ENCODE results near the gene SEMA4B. TPM values are rescaled to one million over a fixed set of nuclear protein-coding genes. Genes with fewer than 3 reads are reported as not detected.

The SEMA4B gene
- total and polyA plus RNA-seq, 9 of the 15 experiments (the other 6 are each of a cell fraction or from before 2014, with no cell fraction given): 1.3 to 33.6 (median 11.0) TPM

GRCh38 chr15:90221246-90221900 lies 20.2 kb downstream of the SEMA4B start (continued):
- TF ChIP-seq DEAF1 (CRISPR knock-in tag; IDR thresholded peaks at IDR 0.05): peak; percentile 48
- TF ChIP-seq RAD21 (CRISPR knock-in tag; conservative IDR thresholded peaks at IDR 0.05 in 1 of 2, IDR thresholded peaks at IDR 0.05 in 1 of 2): peak; percentile 66 to 88
- TF ChIP-seq ZNF764 (CRISPR knock-in tag; IDR thresholded peaks at IDR 0.05; ENCODE audit: low read depth): no peak
- no peak for TF ChIP-seq ZNF551 (CRISPR knock-in tag; IDR thresholded peaks at IDR 0.05)
- TF ChIP-seq RB1 (IDR thresholded peaks at IDR 0.05; ENCODE audit: low read depth): 0 out of 2 replicates have a peak, but pooled peaks have one; percentile 31
- 0 out of 2 replicates have a peak, but pooled peaks have one; percentile 13 for TF ChIP-seq KLF16 (IDR thresholded peaks at IDR 0.05)
- no peak for TF ChIP-seq HCFC1 (IDR thresholded peaks at IDR 0.05; ENCODE audit: low read depth, low read length)
- no peak for TF ChIP-seq SMAD3 (CRISPR knock-in tag; conservative IDR thresholded peaks at IDR 0.05)

GRCh38 chr15:90222547-90222946 lies 21.4 kb downstream of the SEMA4B start:
- Histone ChIP-seq H3K9me1 (ENCODE audit: control insufficient read depth, insufficient read depth, low read length) (no peaks in the 10 kb centered on the region), H3K36me3 (ENCODE audit: control insufficient read depth, insufficient read depth, low read length) (peaks cover 84% of the 10 kb centered on the region; the same call in 2 of the 3 replicates)
- POLR2A ChIA-PET: interaction anchor here (0.7 to 2.0 kb wide), 3 partner anchors 8 to 132 kb away, joined by 4 to 9 read pairs (median 6); partner anchors contain the start of gene SEMA4B

More at GRCh38 chr15:90222547-90222946, 21.4 kb downstream of the SEMA4B start:
- Histone ChIP-seq H3K27ac (ENCODE audit: extremely low read depth, low read depth, low read length) (no peak overlapping the region), H2AFZ (ENCODE audit: low read depth, low read length) (no peak overlapping the region), H3K27me3 (ENCODE audit: control insufficient read depth in 2 of 2, insufficient read depth in 2 of 2, low read length in 2 of 2) (no peaks in the 10 kb centered on the region), H3K4me1 (replicated peaks in 1 of 2; ENCODE audit: control insufficient read depth in 2 of 2, insufficient read depth in 2 of 2, low read length in 2 of 2) (peaks cover 0 to 17% of the 10 kb centered on the region in 2 experiments; a peak in 2 of 5 replicates), H3K4me2 (ENCODE audit: insufficient read depth, low read length) (no peak overlapping the region), H4K20me1 (replicated peaks; ENCODE audit: control insufficient read depth, insufficient read depth, low read length) (0 out of 2 replicates have a peak, but pooled peaks cover 5% of the 10 kb centered on the region), H3K9me3 (replicated peaks; ENCODE audit: control insufficient read depth, insufficient read depth, low read depth, low read length) (no peaks in the 10 kb centered on the region), H3K9ac (ENCODE audit: insufficient read depth in 1 of 2, low read depth in 2 of 2, low read length in 2 of 2) (no peak overlapping the region), H3K79me2 (ENCODE audit: control insufficient read depth, insufficient read depth, low read length) (no peaks in the 10 kb centered on the region), H3K4me3 (no peak overlapping the region)
- WGBS (ENCODE audit: insufficient coverage, low coverage, missing lambda C conversion rate): 100% methylated on average over 2 of the region's 2 CpGs
- no TSS peak for BruUV-seq (replicated peaks)
- ATAC-seq (no peak), FAIRE-seq (no peak), DNase-seq (ENCODE audit: extremely low read depth in 1 of 4, low spot score in 3 of 4) (no peak)
- no peak for TF ChIP-seq RNF2 (IDR thresholded peaks at IDR 0.05)
- no peak for TF ChIP-seq MAX (CRISPR knock-in tag; IDR thresholded peaks at IDR 0.05)
- no peak for TF ChIP-seq PTRF (tag; IDR thresholded peaks at IDR 0.05)
- TF ChIP-seq XRCC3 (IDR thresholded peaks at IDR 0.05): no peak
- no peak for TF ChIP-seq SIX5 (IDR thresholded peaks at IDR 0.05; ENCODE audit: borderline replicate concordance in 1 of 2, insufficient read depth in 1 of 2, low read depth in 1 of 2, low read length in 2 of 2)
- TF ChIP-seq ZNF316 (IDR thresholded peaks at IDR 0.05): no peak
- no peak for TF ChIP-seq ZBTB8A (IDR thresholded peaks at IDR 0.05; ENCODE audit: partially characterized antibody)
- no peak for TF ChIP-seq ZNF76 (CRISPR knock-in tag; IDR thresholded peaks at IDR 0.05; ENCODE audit: borderline replicate concordance)
- TF ChIP-seq TCF7 (IDR thresholded peaks at IDR 0.05; ENCODE audit: borderline replicate concordance): no peak
- in situ Hi-C loops (cut with MboI) (no loop called here), intact Hi-C loops (cut with micrococcal nuclease) (no loop called here)
- CTCF ChIA-PET (ENCODE audit: low intra/inter-chr PET ratio): interaction anchor here (1.2 kb wide), 1 partner anchor 79 kb away, joined by 5 read pairs; no protein-coding TSS in a partner anchor
